GM19467 (cell line): ENCODE results near the gene PSMG1.
"Not testable (repeated sequence)": the region's sequence is repeated elsewhere in the genome, so short reads cannot be mapped to it uniquely, and the experiment has no call there.

Source experiments
- ATAC-seq: cut with Tn5 transposase; IDR thresholded peaks from one replicate; pipeline ENCODE4 v1.9.1; 2021; ENCODE audit warnings: mild to moderate bottlenecking, moderate library complexity; ENCODE audit not compliant: unreplicated experiment

PSMG1 gene

DNA sequence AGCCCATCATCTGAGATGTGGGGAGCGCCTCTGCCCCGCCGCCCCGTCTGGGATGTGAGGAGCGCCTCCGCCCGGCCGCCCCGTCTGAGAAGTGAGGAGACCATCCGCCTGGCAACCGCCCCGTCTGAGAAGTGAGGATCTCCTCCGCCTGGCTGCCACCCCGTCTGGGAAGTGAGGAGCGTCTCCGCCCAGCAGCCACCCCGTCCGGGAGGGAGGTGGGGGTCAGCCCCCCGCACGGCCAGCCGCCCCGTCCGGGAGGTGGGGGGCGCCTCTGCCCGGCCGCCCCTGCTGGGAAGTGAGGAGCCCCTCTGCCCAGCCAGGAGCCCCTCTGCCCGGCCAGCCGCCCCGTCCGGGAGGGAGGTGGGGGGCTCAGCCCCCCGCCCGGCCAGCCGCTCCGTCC is 26.0 kb downstream of the PSMG1 start:
- ATAC-seq, result not testable (repeated sequence)

DNA sequence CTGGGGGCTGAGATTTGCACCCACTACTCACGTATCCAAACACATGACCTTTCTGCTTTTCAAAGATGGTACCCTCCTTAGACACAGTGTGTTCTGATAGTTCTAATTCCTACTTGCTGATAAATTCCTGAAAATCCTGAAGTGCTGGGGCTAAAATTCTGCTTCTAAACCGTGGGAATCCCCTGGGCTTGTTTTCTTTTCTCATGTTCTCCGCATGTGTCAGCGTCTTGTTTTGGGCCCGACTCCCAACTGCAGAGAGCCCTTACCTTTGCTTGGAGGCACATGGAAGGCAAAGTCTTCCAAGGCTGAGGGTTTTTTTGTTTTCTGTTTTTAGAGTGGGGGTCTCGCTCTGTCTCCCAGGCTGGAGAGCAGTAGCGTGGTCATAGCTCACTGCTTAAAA is 27.2 kb downstream of the PSMG1 start:
- no peak for ATAC-seq

DNA sequence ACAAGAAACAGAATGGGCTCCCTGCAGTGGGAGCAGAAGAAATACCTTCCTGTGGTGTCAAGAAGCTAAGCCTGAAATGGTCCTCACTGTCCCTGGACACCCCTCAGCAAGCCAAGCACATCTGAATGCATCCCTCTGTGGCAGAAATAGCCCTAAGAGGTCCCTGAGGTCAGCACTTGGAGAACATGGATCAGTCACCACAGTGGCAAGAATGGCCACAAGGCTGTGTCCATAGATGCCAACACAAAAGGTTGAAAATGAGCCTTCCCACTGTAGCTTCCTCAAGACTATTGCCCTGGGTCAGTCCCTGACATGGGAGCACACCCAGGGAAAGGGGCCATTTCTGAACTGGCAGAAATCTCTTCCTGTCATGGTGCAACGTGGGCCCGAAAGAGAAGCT is 27.7 kb downstream of the PSMG1 start:
- ATAC-seq, result no peak

DNA sequence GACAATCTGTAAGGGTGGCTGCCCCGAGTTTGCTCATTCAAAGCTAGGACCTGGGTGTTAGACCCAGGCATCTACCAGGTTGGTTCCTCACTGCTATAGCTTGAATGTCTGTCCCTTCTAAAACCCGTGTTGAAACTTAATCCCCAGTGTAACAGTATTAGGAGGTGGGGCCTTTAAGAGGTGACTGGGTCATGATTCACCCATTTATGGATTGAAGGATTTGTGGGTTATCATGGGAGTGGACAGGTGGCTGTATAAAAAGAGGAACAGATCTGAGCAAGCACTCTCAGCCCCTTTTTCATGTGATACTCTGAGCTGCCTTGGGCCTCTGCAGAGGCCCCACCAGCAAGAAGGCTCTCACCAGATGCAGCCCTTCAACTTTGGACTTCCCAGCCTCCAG is 29.4 kb downstream of the PSMG1 start:
- ATAC-seq, result no peak

DNA sequence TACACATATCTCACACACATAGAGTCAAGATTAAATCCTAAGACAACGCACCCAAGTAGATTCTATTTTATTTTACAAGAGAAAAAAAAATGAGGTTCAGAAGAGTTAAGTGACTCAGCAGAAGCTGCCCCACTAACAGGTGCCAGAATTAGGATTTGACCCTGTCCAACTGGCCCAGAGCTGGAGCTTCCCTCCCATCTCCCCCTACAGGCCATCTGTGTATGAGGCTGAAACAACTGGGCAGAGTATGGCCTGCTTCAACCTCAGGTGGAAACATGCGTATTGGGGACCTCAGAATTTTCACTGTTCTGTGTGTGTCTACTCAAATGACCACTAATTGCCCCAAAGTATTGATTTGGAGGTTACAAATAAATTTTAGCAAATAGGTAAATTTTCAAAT is 29.9 kb downstream of the PSMG1 start:
- no peak for ATAC-seq

GRCh38 chr21:39152271-39152670 is 31.0 kb downstream of the PSMG1 start:
- no peak for ATAC-seq

DNA sequence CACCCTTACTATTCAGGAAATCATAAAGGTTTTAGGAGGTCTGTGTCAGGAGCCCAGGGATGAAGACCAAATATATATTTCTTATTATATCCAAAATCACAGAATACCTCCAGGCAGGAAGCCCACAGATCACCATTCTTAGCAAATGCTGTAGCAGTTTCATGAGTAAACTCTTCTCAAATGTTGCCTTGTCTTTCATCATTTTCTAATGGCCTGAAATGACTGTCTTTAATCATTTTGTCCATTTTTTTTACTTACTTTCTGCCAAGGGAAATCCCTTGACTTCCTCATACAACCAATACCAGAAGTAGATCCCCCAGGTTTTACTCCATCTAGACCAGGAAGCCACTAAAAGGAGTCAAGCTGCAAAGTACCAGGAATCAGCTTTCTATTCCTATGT is 32.4 kb downstream of the PSMG1 start:
- no peak for ATAC-seq

GRCh38 chr21:39150316-39150715 is 32.9 kb downstream of the PSMG1 start:
- ATAC-seq, result no peak

DNA sequence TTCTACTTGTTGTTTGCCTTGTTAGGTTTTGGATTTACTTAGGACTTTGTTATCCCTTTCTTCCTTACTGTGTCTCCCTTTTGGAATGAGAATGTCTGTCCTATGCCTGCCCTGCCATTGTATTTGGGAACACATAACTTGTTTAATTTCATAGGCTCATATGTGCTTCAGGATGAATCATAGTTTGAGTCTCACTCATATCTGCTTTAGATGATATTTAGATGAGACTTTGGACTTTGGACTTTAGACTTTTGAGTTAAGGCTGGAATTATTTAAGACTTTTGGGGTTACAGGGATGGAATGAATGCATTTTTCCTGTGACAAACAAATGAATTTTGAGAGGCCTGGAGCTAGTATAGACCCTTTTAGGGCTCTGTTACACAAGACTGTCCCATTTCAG is 33.4 kb downstream of the PSMG1 start:
- no peak for ATAC-seq

DNA sequence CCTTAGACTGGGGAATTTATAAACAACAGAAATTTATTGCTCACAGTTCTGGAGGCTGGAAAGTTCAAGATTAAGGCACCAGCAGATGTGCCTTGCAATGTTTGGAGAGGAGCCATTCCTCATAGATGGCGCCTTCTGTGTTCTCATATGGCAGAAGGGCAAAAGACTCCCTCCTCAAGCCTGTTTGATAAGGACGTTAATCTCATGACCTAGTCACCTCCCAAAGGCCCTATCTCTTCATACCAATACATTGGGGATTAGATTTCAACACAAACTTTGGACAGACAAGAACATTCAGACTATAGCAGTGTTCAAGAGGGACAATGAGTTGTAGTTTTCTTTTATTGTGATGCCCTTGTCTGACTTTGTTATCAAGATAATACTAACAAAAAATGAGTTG is 34.3 kb downstream of the PSMG1 start:
- no peak for ATAC-seq

GRCh38 chr21:39144191-39144590 is 39.1 kb downstream of the PSMG1 start:
- no peak for ATAC-seq

- ATAC-seq, result no peak
These were observed 40.3 kb downstream of the PSMG1 start for GRCh38 chr21:39142972-39143371.

GRCh38 chr21:39141502-39141901 is 41.7 kb downstream of the PSMG1 start:
- no peak for ATAC-seq

GRCh38 chr21:39137248-39138178 is 45.7 kb downstream of the PSMG1 start:
- ATAC-seq, result no peak

DNA sequence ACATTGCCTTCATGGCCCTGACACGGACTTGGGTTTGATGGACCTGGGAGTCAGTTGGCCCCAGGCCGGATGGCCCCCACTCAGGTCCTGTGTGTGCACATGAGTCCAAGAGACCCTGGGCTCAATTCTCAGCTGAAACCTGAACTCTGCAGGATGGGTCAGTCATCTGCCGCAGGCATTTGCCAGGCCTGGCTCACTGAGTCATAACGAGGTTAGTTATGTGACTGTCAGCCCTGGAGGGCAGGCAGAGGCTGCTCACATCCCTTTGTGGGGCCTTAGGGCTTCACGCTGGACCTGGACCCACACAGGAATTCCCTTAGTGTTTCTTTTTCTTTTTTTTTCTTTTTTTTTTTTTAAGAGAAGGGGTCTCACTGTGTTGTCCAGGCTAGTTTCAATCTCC is 46.5 kb downstream of the PSMG1 start:
- ATAC-seq, result no peak

DNA sequence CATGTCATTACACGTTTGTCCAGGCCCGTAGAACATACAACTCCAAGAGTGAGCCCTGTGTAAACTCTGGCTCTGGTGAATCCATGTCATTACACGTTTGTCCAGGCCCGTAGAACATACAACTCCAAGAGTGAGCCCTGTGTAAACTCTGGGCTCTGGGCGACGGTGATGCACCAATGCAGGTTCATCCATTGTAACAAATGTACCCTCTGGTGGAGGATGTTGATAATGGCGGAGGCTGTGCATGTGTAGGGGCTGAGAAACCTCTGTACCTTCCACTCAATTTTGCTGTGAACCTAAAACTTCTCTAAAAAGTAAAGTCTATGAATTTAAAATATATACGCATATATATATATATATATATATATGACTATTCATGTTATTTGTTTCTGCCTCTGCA is 47.1 kb downstream of the PSMG1 start:
- ATAC-seq, result not testable (repeated sequence)

DNA sequence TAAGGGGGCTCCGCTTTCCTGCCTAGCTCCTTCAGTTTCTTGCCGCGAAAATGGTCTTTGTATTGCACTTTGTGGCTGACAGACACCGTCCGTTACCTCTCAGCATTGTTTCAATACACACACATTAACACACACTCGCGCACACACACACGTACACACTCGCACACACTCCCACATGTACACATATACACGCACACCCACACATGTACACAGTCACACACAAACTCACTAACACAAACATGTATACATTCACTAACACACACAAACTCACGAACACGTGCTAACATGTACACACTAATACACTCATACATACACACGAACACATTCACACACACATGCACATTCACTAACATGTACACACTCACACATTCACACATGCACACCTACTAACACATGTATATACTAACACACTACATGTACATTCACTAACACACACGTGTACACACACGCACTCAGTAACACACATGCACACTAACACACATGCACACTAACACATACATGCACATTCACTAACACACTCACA is 48.9 kb downstream of the PSMG1 start:
- no peak for ATAC-seq

GRCh38 chr21:39132248-39132647 is 51.0 kb downstream of the PSMG1 start:
- no peak for ATAC-seq

DNA sequence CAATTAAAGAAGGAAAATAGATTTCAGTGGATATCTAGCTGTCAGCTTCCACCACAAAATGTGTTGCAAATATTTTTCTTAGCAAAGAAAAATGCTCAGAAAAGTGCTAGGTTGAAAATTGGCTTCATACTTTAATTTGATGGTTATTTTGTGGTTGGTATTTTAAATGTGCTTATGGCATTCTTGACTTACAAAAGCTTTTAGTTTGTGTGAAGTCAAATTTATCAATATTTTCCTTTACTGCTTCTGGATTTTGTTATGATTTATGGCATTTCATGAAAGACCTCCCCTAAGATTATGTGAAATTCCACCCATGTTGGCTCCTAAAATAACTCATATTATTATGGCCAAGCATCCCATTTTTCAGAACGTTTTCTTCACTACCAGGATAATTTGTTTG is 51.5 kb downstream of the PSMG1 start:
- no peak for ATAC-seq

DNA sequence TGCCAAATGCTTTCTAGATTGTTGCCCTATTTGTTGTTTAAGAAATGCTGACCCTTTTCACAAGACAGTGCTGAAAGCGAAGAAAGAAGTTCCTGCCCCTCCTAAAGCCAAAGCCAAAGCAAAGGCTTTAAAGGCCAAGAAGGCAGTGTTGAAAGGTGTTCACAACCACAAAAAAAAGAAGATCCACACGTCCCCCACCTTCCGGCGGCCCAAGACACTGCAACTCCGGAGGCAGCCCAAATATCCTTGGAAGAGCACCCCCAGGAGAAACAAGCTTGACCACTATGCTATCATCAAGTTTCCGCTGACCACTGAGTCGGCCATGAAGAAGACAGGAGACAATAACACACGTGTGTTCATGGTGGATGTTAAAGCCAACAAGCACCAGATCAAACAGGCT is 55.7 kb downstream of the PSMG1 start:
- ATAC-seq, result no peak

GRCh38 chr21:39126486-39126806 is 56.8 kb downstream of the PSMG1 start:
- ATAC-seq, result no peak

DNA sequence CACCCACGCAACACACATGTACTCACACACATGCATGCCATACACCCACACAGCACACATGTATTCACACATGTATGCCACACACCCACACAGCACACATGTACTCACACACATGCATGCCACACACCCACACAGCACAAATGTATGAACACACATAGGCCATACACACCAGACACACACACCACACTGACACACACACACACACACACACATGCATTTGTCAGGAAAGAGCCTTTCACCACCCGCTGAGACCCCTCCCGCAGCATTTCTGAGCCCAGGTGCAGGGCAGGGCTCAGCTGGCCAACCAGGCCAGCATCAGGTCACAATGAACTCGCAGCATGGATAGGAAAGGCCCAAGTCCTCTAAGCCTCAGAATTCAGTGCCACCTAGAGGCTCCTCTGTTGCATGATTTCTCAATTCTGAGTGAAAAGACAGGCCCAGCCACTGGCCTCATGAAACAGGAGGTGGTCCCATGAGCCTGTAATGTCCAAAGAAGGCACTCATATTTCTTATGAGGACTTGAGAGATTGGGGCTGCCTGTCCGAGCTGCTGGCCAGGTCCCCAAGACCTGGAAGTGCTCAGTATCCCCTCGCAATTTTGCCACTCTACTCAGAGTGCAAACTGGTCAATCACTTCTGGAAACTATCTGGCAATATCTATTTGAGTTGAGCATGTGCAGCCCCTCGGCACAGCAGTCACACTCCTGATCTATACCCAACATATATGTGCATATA is 57.3 kb downstream of the PSMG1 start:
- ATAC-seq, result no peak
